ENCODE results near the gene LPIN3.

Gene LPIN3

DNA sequence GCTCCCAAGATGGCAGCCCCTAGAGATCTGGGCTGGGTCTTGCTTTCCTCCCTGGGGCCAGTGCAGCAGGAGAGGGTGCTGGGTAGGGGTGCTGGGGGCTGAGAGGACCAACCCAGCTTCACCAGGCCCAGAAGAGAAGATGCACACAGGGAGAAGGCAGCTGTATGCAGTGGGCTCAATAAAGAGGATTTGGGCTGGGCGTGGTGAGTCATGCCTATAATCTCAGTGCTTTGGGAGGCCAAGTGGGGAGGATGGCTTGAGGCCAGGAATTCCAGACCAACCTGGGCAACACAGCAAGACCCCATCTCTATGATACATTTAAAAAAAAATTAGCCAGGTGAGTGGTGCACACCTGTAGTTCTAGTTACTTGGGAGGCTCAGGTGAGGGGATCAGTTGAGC, 51.7 kb downstream of the LPIN3 start:
- no peak for DNase-seq (ENCODE audit: low read depth in 2 of 2, low spot score in 1 of 2)

- DNase-seq (ENCODE audit: low read depth in 2 of 2, low spot score in 1 of 2) = no peak
These were observed 52.5 kb downstream of the LPIN3 start for GRCh38 chr20:41392871-41393704.

GRCh38 chr20:41393705-41394066, 53.1 kb downstream of the LPIN3 start:
- no peak for DNase-seq (ENCODE audit: low read depth in 2 of 2, low spot score in 1 of 2)

DNA sequence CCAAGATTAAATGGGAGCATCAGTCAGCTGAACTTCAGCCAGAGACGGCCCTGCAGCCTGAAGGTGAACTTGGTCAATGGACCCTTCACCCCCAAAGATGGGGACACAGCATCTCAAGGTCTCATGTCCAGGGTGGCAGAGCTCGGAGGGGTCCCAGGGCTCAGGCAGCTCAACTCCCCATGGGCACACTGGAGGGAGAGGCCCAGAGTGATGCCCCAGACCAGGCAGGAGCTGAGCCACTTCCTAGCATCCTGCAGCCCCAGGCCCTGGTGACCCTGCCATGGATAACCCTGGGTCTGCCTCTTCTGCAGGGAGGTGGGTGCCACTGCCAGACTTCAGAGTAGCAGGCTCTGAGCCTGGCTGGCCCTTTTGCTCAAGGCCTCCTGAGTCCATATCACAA, 53.5 kb downstream of the LPIN3 start:
- DNase-seq (ENCODE audit: low read depth in 2 of 2, low spot score in 1 of 2) = no peak

- DNase-seq (ENCODE audit: low read depth in 2 of 2, low spot score in 1 of 2) = no peak
These were observed 54.5 kb downstream of the LPIN3 start for GRCh38 chr20:41394931-41395666.

GRCh38 chr20:41395667-41396664, 55.3 kb downstream of the LPIN3 start:
- no peak for DNase-seq (ENCODE audit: low read depth in 2 of 2, low spot score in 1 of 2)

- DNase-seq (ENCODE audit: low read depth in 2 of 2, low spot score in 1 of 2) = no peak
These were observed 57.8 kb downstream of the LPIN3 start for GRCh38 chr20:41398408-41398807.

- no peak for DNase-seq (ENCODE audit: low read depth in 2 of 2, low spot score in 1 of 2)
These were observed 63.0 kb downstream of the LPIN3 start for GRCh38 chr20:41403604-41404003.

- DNase-seq (ENCODE audit: low read depth in 2 of 2, low spot score in 1 of 2) = no peak
These were observed 64.8 kb downstream of the LPIN3 start for GRCh38 chr20:41405436-41405835.

GRCh38 chr20:41406353-41406752, 65.7 kb downstream of the LPIN3 start:
- no peak for DNase-seq (ENCODE audit: low read depth in 2 of 2, low spot score in 1 of 2)

GRCh38 chr20:41406896-41407444, 66.3 kb downstream of the LPIN3 start:
- no peak for DNase-seq (ENCODE audit: low read depth in 2 of 2, low spot score in 1 of 2)

DNA sequence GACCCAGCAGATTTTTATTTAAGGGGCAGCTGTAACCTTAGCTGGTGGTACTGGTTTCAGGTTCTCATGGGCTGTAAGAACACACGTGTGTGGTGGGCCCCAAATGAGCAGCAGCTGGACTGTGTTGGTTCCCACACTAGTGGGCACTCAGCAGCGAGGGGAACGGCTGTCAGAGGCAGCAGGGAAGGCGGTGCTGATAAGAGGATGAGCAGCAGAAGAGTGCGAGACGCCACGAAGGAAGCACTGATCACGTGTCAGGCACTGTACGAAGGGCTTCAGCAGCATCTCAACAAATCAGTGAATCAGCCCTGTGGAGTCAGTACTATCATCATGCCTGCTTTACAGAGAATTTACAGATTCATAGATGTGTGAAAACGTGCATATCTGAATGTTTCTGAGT, 67.0 kb downstream of the LPIN3 start:
- no peak for DNase-seq (ENCODE audit: low read depth in 2 of 2, low spot score in 1 of 2)

GRCh38 chr20:41408156-41408794, 67.7 kb downstream of the LPIN3 start:
- DNase-seq (ENCODE audit: low read depth in 2 of 2, low spot score in 1 of 2) = no peak

- DNase-seq (ENCODE audit: low read depth in 2 of 2, low spot score in 1 of 2) = no peak
These were observed 68.4 kb downstream of the LPIN3 start for GRCh38 chr20:41408986-41409385.
